H1 (cell line): ENCODE measurements around the gene RPS3. TPM values are rescaled to one million over a fixed set of nuclear protein-coding genes. Genes with fewer than 3 reads are reported as not detected.

ENCODE experiments used
- CTCF ChIA-PET: fragments of 300-600 bp; sonication (Branson Sonifier 250); formaldehyde crosslinking; loops from one replicate; lab custom pipeline; 2021; ENCODE audit not compliant: partially characterized antibody; lab: Charles Lee
- POLR2A ChIA-PET: fragments of 300-600 bp; sonication (Branson Sonifier 250); formaldehyde crosslinking; loops from one replicate; lab custom pipeline; 2021; ENCODE audit warnings: inconsistent platforms; ENCODE audit not compliant: partially characterized antibody; lab: Charles Lee
- DNase-seq, 2 experiments: peaks; one replicate each; pipeline versions ENCODE4 v3.0.0 to v3.0.0-alpha.2; 2010 to 2022; ENCODE audit warnings: low spot score in 2 of 2, low read depth in 1 of 2, mixed read lengths in 1 of 2
- FAIRE-seq: peaks from 2 replicates; lab custom pipeline; 2011; peaks lifted over from hg19 to GRCh38; lab: Jason Lieb, UNC
- H2AFZ ChIP-seq: 2 replicates; pipeline ENCODE4 v1.8.1; 2012; ENCODE audit warnings: low read length, inconsistent platforms
- H2AK5ac ChIP-seq: 2 replicates; pipeline ENCODE4 v1.6.1; 2013; ENCODE audit warnings: low read depth, low read length
- H2BK120ac ChIP-seq: replicated peaks from 2 replicates; pipeline ENCODE3; 2013; ENCODE audit warnings: low read depth, low read length, inconsistent platforms
- H2BK12ac ChIP-seq: 2 replicates; pipeline ENCODE4 v1.6.1; 2013; ENCODE audit warnings: low read depth, low read length
- H2BK15ac ChIP-seq: 2 replicates; pipeline ENCODE4 v1.6.1; 2013; ENCODE audit warnings: low read length
- H2BK20ac ChIP-seq: 2 replicates; pipeline ENCODE4 v1.6.1; 2013; ENCODE audit warnings: low read length
- H2BK5ac ChIP-seq: 2 replicates; pipeline ENCODE4 v1.6.1; 2013; ENCODE audit warnings: low read depth, low read length
- H3K14ac ChIP-seq: 2 replicates; pipeline ENCODE4 v1.6.1; 2013; ENCODE audit warnings: inconsistent platforms; ENCODE audit not compliant: insufficient read length
- H3K18ac ChIP-seq: 2 replicates; pipeline ENCODE4 v1.6.1; 2013; ENCODE audit warnings: low read length; ENCODE audit errors: extremely low read depth
- H3K23ac ChIP-seq: 2 replicates; pipeline ENCODE4 v1.6.1; 2013; ENCODE audit warnings: inconsistent platforms; ENCODE audit not compliant: insufficient read length
- H3K23me2 ChIP-seq: 2 replicates; pipeline ENCODE4 v1.6.1; 2013; ENCODE audit warnings: low read depth, low read length
- H3K27ac ChIP-seq: 2 replicates; pipeline ENCODE4 v1.6.1; 2011; ENCODE audit warnings: low read depth, low read length, inconsistent platforms
- H3K27me3 ChIP-seq, 4 experiments: replicated peaks in 1 of 4; 1 replicate in 1 of 4; 2 replicates in 3 of 4; pipeline versions ENCODE4 v1.6.1 to v1.8.1; 2011 to 2013; ENCODE audit warnings: low read length in 3 of 4, mild to moderate bottlenecking in 3 of 4, inconsistent platforms in 2 of 4, mixed read lengths in 2 of 4, moderate library complexity in 1 of 4; ENCODE audit not compliant: control insufficient read depth in 3 of 4, insufficient read depth in 3 of 4; ENCODE audit errors: extremely low read depth in 1 of 4
- H3K36me3 ChIP-seq, 4 experiments: 2 replicates each; pipeline versions ENCODE4 v1.6.1 to v1.8.1; 2011 to 2013; ENCODE audit warnings: mild to moderate bottlenecking in 4 of 4, low read length in 3 of 4, moderate library complexity in 2 of 4, control low read depth in 1 of 4, inconsistent platforms in 1 of 4; ENCODE audit not compliant: insufficient read depth in 4 of 4, control insufficient read depth in 2 of 4
- H3K4ac ChIP-seq: replicated peaks from 2 replicates; pipeline ENCODE3; 2013; ENCODE audit warnings: low read length, low read depth, mixed read lengths, inconsistent platforms; ENCODE audit not compliant: insufficient read length
- H3K4me1 ChIP-seq, 4 experiments: replicated peaks in 1 of 4; 1 replicate in 1 of 4; 2 replicates in 3 of 4; pipeline versions ENCODE4 v1.6.1 to v1.8.1; 2011 to 2013; ENCODE audit warnings: low read length in 3 of 4, inconsistent platforms in 2 of 4, mixed read lengths in 1 of 4; ENCODE audit not compliant: insufficient read depth in 4 of 4, control insufficient read depth in 3 of 4
- H3K4me2 ChIP-seq, 2 experiments: 2 replicates each; pipeline versions ENCODE4 v1.6.1 to v1.8.1; 2011 to 2013; ENCODE audit warnings: low read depth in 2 of 2, low read length in 2 of 2, control low read depth in 1 of 2, inconsistent platforms in 1 of 2, mild to moderate bottlenecking in 1 of 2; ENCODE audit not compliant: insufficient read depth in 1 of 2
- H3K4me3 ChIP-seq, 4 experiments: fragments of 200-600, 300-600 bp in 1 of 4; sonication (generic), shearing (Covaris generic), sonication (Bioruptor Twin) in 1 of 4; 2 replicates each; pipeline versions ENCODE4 v1.5.1 to v1.8.1; 2011 to 2016; ENCODE audit warnings: low read length in 4 of 4, low read depth in 3 of 4, control low read depth in 2 of 4, inconsistent platforms in 2 of 4, mild to moderate bottlenecking in 2 of 4, mixed read lengths in 1 of 4, moderate library complexity in 1 of 4; ENCODE audit not compliant: insufficient read depth in 2 of 4; ENCODE audit errors: extremely low read depth in 1 of 4
- H3K56ac ChIP-seq: replicated peaks from 2 replicates; pipeline ENCODE3; 2013; ENCODE audit warnings: low read depth, mild to moderate bottlenecking, mixed read lengths, low read length, inconsistent platforms; ENCODE audit not compliant: insufficient read length
- H3K79me1 ChIP-seq: 2 replicates; pipeline ENCODE4 v1.6.1; 2013; ENCODE audit warnings: low read depth, low read length, control low read depth
- H3K79me2 ChIP-seq, 2 experiments: 2 replicates each; pipeline versions ENCODE4 v1.6.1 to v1.8.1; 2012 to 2013; ENCODE audit warnings: low read length in 2 of 2, mild to moderate bottlenecking in 2 of 2, inconsistent platforms in 1 of 2; ENCODE audit not compliant: insufficient read depth in 2 of 2, control insufficient read depth in 1 of 2
- H3K9ac ChIP-seq, 4 experiments: replicated peaks in 1 of 4; 1 replicate in 1 of 4; 2 replicates in 3 of 4; pipeline versions ENCODE4 v1.6.1 to v1.8.1; 2011 to 2013; ENCODE audit warnings: low read depth in 3 of 4, low read length in 3 of 4, control low read depth in 2 of 4, mild to moderate bottlenecking in 2 of 4, moderate library complexity in 2 of 4, inconsistent platforms in 1 of 4; ENCODE audit errors: extremely low read depth in 1 of 4
- H3K9me3 ChIP-seq, 2 experiments: 2 replicates each; pipeline versions ENCODE4 v1.6.1 to v1.8.1; 2012 to 2013; ENCODE audit warnings: mild to moderate bottlenecking in 2 of 2, moderate library complexity in 2 of 2, control low read depth in 1 of 2, inconsistent platforms in 1 of 2, low read depth in 1 of 2, low read length in 1 of 2, mixed read lengths in 1 of 2; ENCODE audit not compliant: insufficient read depth in 2 of 2
- H4K20me1 ChIP-seq, 2 experiments: replicated peaks in 1 of 2; 2 replicates each; pipeline versions ENCODE3 to v1.8.1; 2011 to 2013; ENCODE audit warnings: inconsistent platforms in 2 of 2, low read length in 2 of 2, mild to moderate bottlenecking in 1 of 2; ENCODE audit not compliant: insufficient read depth in 2 of 2, control insufficient read depth in 1 of 2
- H4K5ac ChIP-seq: 2 replicates; pipeline ENCODE4 v1.6.1; 2013; ENCODE audit warnings: low read length, low read depth, mixed read lengths, inconsistent platforms; ENCODE audit not compliant: insufficient read length
- H4K8ac ChIP-seq: 2 replicates; pipeline ENCODE4 v1.8.0; 2013; ENCODE audit warnings: mild to moderate bottlenecking, moderate library complexity, low read length, inconsistent platforms; ENCODE audit not compliant: insufficient read depth; ENCODE audit errors: extremely low read depth
- H4K91ac ChIP-seq: replicated peaks from 2 replicates; pipeline ENCODE3; 2013; ENCODE audit warnings: low read length, mixed read lengths, inconsistent platforms; ENCODE audit not compliant: insufficient read length
- JUND ChIP-seq: IDR thresholded peaks from 2 replicates; pipeline ENCODE4 v1.6.1; 2011; ENCODE audit warnings: mild to moderate bottlenecking, improper control_type of control experiment, low read length
- WGBS, 2 experiments: shearing (Covaris generic) in 1 of 2; methylation state at CpG; one replicate each; pipeline versions ENCODE4 v1.1.6 to v1.1.7; 2013 to 2015; ENCODE audit warnings: low lambda C conversion rate in 2 of 2, mixed read lengths in 2 of 2, inconsistent platforms in 1 of 2, low coverage in 1 of 2, missing lambda C conversion rate in 1 of 2; ENCODE audit not compliant: insufficient replicate concordance in 2 of 2, insufficient coverage in 1 of 2, insufficient read length in 1 of 2; ENCODE audit errors: extremely low coverage in 1 of 2, missing lambda C conversion rate in 1 of 2; 5-methylcytosine and 5-hydroxymethylcytosine counted together
- polyA plus RNA-seq, 7 experiments: library from polyadenylated mRNA; depleted of rRNA in 3 of 7; stranded (reverse) in 5 of 7; unstranded in 2 of 7; fragments of >200 nt in 5 of 7; fragments of 200-250 nt in 2 of 7; gene quantifications; 1 replicate in 5 of 7; 2 replicates in 1 of 7; 4 replicates in 1 of 7; pipeline versions ENCODE4 v1.2.1 to v1.2.3, GENCODE V29; 2011 to 2013; ENCODE audit warnings: missing spikeins in 2 of 7, mixed read lengths in 2 of 7
- total RNA-seq: library from RNA; stranded (reverse); fragmentation: NEBNext Ultra II Directional; extraction: Animal tissue kit (Norgen Biotek cat#: 25700); gene quantifications from 2 replicates; pipeline ENCODE4 v1.2.1, GENCODE V29; 2021

The RPS3 gene
- total and polyA plus RNA-seq, 2 of the 8 experiments (the other 6 are each of a cell fraction or from before 2014, with no cell fraction given): 3,813 to 4,194 TPM

- Histone ChIP-seq H2BK120ac (no peak overlapping the region), H2BK15ac (0 out of 2 replicates have a peak overlapping the region, but pooled peaks have one; percentile 0), H3K23ac (no peak overlapping the region), H3K4ac (peak overlapping the region; percentile 16), H3K23me2 (peaks cover 19% of the 10 kb centered on the region), H3K9ac (no peak overlapping the region), H2BK20ac (no peak overlapping the region; the same call in 1 of the 2 replicates), H4K5ac (no peak overlapping the region)
- FAIRE-seq: no peak
- no peak for TF ChIP-seq JUND
- TF ChIP-seq, all 59 proteins: peak for 0
- Histone ChIP-seq H3K9me3 (no peaks in the 10 kb centered on the region), H4K8ac (no peak overlapping the region), H3K79me2 (peaks cover 0 to 3% of the 10 kb centered on the region in 2 experiments; a peak in 1 of 4 replicates), H3K4me2 (peak overlapping the region; percentile 98 to 99), H3K14ac (no peak overlapping the region), H2AK5ac (peak overlapping the region; percentile 67; the same call in 1 of the 2 replicates), H3K4me1 (peaks cover 10 to 31% (median 15%) of the 10 kb centered on the region in 4 experiments), H3K4me3 (peak overlapping the region in 2 of 4 experiments; percentile 54 to 82; a peak in 4 of 8 replicates), H2BK5ac (peak overlapping the region; percentile 61; the same call in 1 of the 2 replicates), H3K56ac (no peak overlapping the region), H3K79me1 (peaks cover 9% of the 10 kb centered on the region), H4K91ac (no peak overlapping the region), H3K36me3 (no peaks in the 10 kb centered on the region), H3K27me3 (peaks cover 4 to 11% (median 10%) of the 10 kb centered on the region in 4 experiments; a peak in 6 of 7 replicates), H3K18ac (no peak overlapping the region), H3K27ac (no peak overlapping the region), H2BK12ac (peak overlapping the region; percentile 95; the same call in 1 of the 2 replicates), H2AFZ (no peak overlapping the region), H4K20me1 (peaks cover 0 to 4% of the 10 kb centered on the region in 2 experiments)
- DNase-seq: no peak
- ChIA-PET POLR2A (interaction anchor here (0.6 to 6.6 kb wide), 8 partner anchors 10 to 208 kb away, joined by 3 to 72 read pairs (median 4); no protein-coding TSS in a partner anchor), CTCF (interaction anchor here (0.6 to 2.3 kb wide), 15 partner anchors 10 to 145 kb away, joined by 3 to 16 read pairs (median 4); no protein-coding TSS in a partner anchor)
- 60% methylated on average over 7 of the region's 9 CpGs; no CpG with 5 or more reads in 1 of the 2 experiments for WGBS, 2 experiments
Observed at GRCh38 chr11:75350122-75350742, 49.1 kb upstream of the RPS3 start.
